ENCODE data around the gene B4GALT5. TPM values are rescaled to one million over a fixed set of nuclear protein-coding genes. Genes with fewer than 3 reads are reported as not detected.

The B4GALT5 gene
- total and polyA plus RNA-seq, 5 donors from 2014 or later = 0.45 to 13.6 (median 1.1) TPM

DNA sequence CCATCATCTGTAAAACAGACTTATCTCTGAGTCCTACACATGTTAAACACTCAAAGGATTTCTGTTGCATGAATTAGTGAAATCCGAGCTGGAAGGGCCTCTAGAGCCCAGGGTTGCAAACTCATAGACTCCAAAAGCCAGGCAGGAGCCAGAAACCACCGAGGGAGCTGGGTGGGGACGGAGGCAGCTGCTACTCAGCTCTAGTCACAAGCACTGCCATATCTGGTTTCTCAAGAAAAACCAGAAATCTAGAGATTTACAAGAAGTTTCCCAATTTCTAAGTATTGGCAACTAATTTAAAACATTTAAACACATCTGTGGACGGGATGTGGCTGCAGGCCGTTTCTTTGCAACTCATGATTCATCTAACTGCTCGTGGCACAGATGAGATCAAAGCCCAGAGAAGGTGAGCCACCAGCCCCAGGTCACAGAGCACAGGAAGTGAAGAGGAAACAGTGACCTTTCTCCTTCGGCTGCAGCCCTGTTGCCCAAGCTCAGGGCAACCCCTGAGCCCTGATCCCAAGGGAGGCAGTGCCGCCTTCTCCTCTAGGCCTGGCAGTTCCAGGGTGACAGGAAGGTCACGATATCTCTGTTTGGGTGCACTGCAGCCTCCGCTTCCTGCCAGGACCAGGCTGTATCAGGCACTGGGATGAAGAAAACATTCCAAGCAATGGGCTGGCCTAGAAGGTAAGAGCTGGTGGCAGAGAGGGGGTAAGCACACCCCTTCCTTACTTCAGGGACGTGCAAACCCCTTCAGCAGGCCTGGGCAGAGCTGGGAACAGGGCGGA, 119.3 kb downstream of the B4GALT5 start:
- Histone ChIP-seq H3K4me1 (ENCODE audit: control insufficient read depth, insufficient read depth, low read length, poor library complexity, severe bottlenecking) (peaks cover 42% of the 10 kb centered on the region), H3K9me3 (ENCODE audit: control insufficient read depth in 2 of 2, low read length in 2 of 2) (no peaks in the 10 kb centered on the region), H3K27ac (ENCODE audit: insufficient read depth, low read length, poor library complexity, severe bottlenecking) (peak overlapping the region; percentile 52), H3K36me3 (ENCODE audit: control insufficient read depth, insufficient read depth, low read length) (no peaks in the 10 kb centered on the region), H3K4me3 (ENCODE audit: low read depth, low read length) (peak overlapping the region; percentile 37), H3K27me3 (ENCODE audit: control insufficient read depth, insufficient read depth, low read length) (no peaks in the 10 kb centered on the region)
- peak overlapping the region; percentile 13 to 75 (median 58) for H3K4me3 Mint-ChIP-seq
- H3K27me3 Mint-ChIP-seq = no peaks in the 10 kb centered on the region
- peaks cover 0 to 2% (median 0%) of the 10 kb centered on the region in 7 donors for H3K9me3 Mint-ChIP-seq
- H3K4me1 Mint-ChIP-seq = peaks cover 18 to 68% (median 41%) of the 10 kb centered on the region in 4 donors
- peak overlapping the region; percentile 85 to 99 (median 93) for H3K27ac Mint-ChIP-seq
- H3K36me3 Mint-ChIP-seq = no peaks in the 10 kb centered on the region
- DNase-seq (peak in 1 of 3 donors; percentile 97), ATAC-seq (ENCODE audit: low read depth in 2 of 2) (peak; percentile 91)

DNA sequence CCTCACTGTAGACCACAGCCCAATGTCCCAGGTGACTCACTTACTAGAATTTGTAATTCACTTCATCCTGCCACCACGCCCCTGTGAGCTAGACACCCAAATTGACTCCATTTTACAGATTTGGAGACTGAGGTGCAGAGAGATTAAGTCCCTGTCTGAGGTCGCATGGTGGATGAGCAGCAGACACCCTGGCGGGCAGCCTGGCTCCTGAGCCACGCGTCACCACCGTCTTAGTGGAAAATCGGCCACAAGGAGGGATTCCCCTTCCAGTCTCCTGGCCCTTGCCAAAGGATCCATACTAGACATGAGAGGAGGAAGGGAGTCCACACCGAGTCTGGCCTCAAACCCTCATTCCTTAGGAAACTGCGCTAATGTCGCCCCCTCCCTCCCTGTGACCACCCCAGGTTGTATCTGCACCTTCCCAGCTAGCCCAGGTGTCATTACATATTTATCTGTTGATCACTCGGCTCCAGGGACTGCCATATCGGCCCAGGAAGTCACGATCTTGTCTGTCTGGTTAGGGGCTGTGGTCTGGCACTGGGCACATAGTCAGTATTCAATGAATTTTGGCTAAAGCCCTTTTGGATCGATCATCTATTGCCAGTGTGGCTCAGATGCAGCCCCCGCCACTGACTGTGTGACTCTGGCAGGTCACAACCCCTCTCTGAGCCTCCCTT, 120.1 kb downstream of the B4GALT5 start:
- peaks cover 18 to 68% (median 41%) of the 10 kb centered on the region in 4 donors for H3K4me1 Mint-ChIP-seq
- H3K4me3 Mint-ChIP-seq = peak overlapping the region in 3 of 4 donors; percentile 54 to 75 (median 63)
- DNase-seq (peak in 1 of 3 donors; percentile 70), ATAC-seq (ENCODE audit: low read depth in 2 of 2) (no peak)
- peaks cover 0 to 2% (median 0%) of the 10 kb centered on the region in 7 donors for H3K9me3 Mint-ChIP-seq
- peak overlapping the region; percentile 37 for H3K4me3 ChIP-seq (ENCODE audit: low read depth, low read length)
- H3K9me3 ChIP-seq (ENCODE audit: control insufficient read depth in 2 of 2, low read length in 2 of 2) = no peaks in the 10 kb centered on the region
- H3K4me1 ChIP-seq (ENCODE audit: control insufficient read depth, insufficient read depth, low read length, poor library complexity, severe bottlenecking) = peaks cover 42% of the 10 kb centered on the region
- no peaks in the 10 kb centered on the region for H3K27me3 ChIP-seq (ENCODE audit: control insufficient read depth, insufficient read depth, low read length)
- peak overlapping the region; percentile 52 for H3K27ac ChIP-seq (ENCODE audit: insufficient read depth, low read length, poor library complexity, severe bottlenecking)
- H3K36me3 Mint-ChIP-seq = no peaks in the 10 kb centered on the region
- no peaks in the 10 kb centered on the region for H3K27me3 Mint-ChIP-seq
- peak overlapping the region; percentile 83 to 99 (median 85) for H3K27ac Mint-ChIP-seq
- H3K36me3 ChIP-seq (ENCODE audit: control insufficient read depth, insufficient read depth, low read length) = no peaks in the 10 kb centered on the region

GRCh38 chr20:49592120-49592519, 121.6 kb downstream of the B4GALT5 start:
- no peak overlapping the region for H3K4me3 Mint-ChIP-seq
- Histone ChIP-seq H3K27ac (ENCODE audit: insufficient read depth, low read length, poor library complexity, severe bottlenecking) (no peak overlapping the region), H3K9me3 (ENCODE audit: control insufficient read depth in 2 of 2, low read length in 2 of 2) (no peaks in the 10 kb centered on the region), H3K4me3 (ENCODE audit: low read depth, low read length) (no peak overlapping the region), H3K4me1 (ENCODE audit: control insufficient read depth, insufficient read depth, low read length, poor library complexity, severe bottlenecking) (peaks cover 42% of the 10 kb centered on the region), H3K36me3 (ENCODE audit: control insufficient read depth, insufficient read depth, low read length) (no peaks in the 10 kb centered on the region), H3K27me3 (ENCODE audit: control insufficient read depth, insufficient read depth, low read length) (no peaks in the 10 kb centered on the region)
- peaks cover 18 to 62% (median 38%) of the 10 kb centered on the region in 4 donors for H3K4me1 Mint-ChIP-seq
- ATAC-seq (ENCODE audit: low read depth in 2 of 2) (no peak), DNase-seq (no peak)
- H3K36me3 Mint-ChIP-seq = no peaks in the 10 kb centered on the region
- peak overlapping the region in 2 of 3 donors; percentile 65 to 97 for H3K27ac Mint-ChIP-seq
- no peaks in the 10 kb centered on the region for H3K27me3 Mint-ChIP-seq
- peaks cover 0 to 2% (median 0%) of the 10 kb centered on the region in 7 donors for H3K9me3 Mint-ChIP-seq

DNA sequence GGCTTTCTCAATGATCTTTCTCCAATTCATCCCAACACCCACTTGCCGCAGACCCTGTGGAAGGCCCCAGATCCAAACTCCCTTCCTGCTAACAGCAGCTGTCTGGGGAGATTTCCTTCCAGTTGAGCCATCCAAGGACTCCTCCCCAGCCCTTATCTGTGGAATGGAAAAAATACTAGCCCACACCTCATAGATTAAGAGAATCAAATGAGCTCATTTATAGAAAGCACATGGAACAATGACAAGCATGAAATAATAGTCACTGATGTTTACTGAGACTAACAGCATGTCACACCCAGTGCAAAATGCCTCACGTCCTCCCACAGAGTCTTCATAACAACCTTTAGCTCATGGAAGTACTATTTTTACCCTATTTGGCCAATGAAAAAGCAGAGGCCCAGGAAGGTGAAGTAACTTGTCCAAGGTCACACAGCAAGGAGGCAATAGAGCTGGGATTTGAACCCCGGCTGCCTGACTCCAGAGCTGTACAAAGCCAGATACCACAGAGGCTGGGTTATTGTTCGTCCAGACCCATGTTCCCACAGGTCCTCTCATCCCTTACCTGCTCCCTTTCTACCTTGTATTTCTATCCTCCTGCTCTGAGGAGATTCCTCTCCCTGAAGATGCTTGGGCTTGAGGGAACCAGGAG, 122.3 kb downstream of the B4GALT5 start:
- no peaks in the 10 kb centered on the region for H3K9me3 ChIP-seq (ENCODE audit: control insufficient read depth in 2 of 2, low read length in 2 of 2)
- H3K4me1 ChIP-seq (ENCODE audit: control insufficient read depth, insufficient read depth, low read length, poor library complexity, severe bottlenecking) = peaks cover 42% of the 10 kb centered on the region
- H3K36me3 ChIP-seq (ENCODE audit: control insufficient read depth, insufficient read depth, low read length) = no peaks in the 10 kb centered on the region
- no peak overlapping the region for H3K4me3 ChIP-seq (ENCODE audit: low read depth, low read length)
- peaks cover 16 to 59% (median 35%) of the 10 kb centered on the region in 4 donors for H3K4me1 Mint-ChIP-seq
- H3K9me3 Mint-ChIP-seq = peaks cover 0 to 2% (median 0%) of the 10 kb centered on the region in 7 donors
- peak overlapping the region; percentile 45 to 83 (median 45) for H3K27ac Mint-ChIP-seq
- ATAC-seq (ENCODE audit: low read depth in 2 of 2) (no peak), DNase-seq (peak in 1 of 3 donors; percentile 81)
- H3K27ac ChIP-seq (ENCODE audit: insufficient read depth, low read length, poor library complexity, severe bottlenecking) = no peak overlapping the region
- H3K36me3 Mint-ChIP-seq = no peaks in the 10 kb centered on the region
- no peak overlapping the region for H3K4me3 Mint-ChIP-seq
- H3K27me3 ChIP-seq (ENCODE audit: control insufficient read depth, insufficient read depth, low read length) = no peaks in the 10 kb centered on the region
- no peaks in the 10 kb centered on the region for H3K27me3 Mint-ChIP-seq

GRCh38 chr20:49590163-49591017, 123.3 kb downstream of the B4GALT5 start:
- no peaks in the 10 kb centered on the region for H3K36me3 ChIP-seq (ENCODE audit: control insufficient read depth, insufficient read depth, low read length)
- Mint-ChIP-seq H3K4me3 (no peak overlapping the region), H3K27ac (peak overlapping the region in 2 of 3 donors; percentile 42 to 76), H3K4me1 (peaks cover 13 to 50% (median 28%) of the 10 kb centered on the region in 4 donors), H3K9me3 (peaks cover 0 to 2% (median 0%) of the 10 kb centered on the region in 7 donors), H3K36me3 (no peaks in the 10 kb centered on the region), H3K27me3 (peaks cover 2% of the 10 kb centered on the region)
- peaks cover 32% of the 10 kb centered on the region for H3K4me1 ChIP-seq (ENCODE audit: control insufficient read depth, insufficient read depth, low read length, poor library complexity, severe bottlenecking)
- no peaks in the 10 kb centered on the region for H3K27me3 ChIP-seq (ENCODE audit: control insufficient read depth, insufficient read depth, low read length)
- peak in 1 of 3 donors; percentile 50 for DNase-seq
- H3K27ac ChIP-seq (ENCODE audit: insufficient read depth, low read length, poor library complexity, severe bottlenecking) = no peak overlapping the region
- no peak overlapping the region for H3K4me3 ChIP-seq (ENCODE audit: low read depth, low read length)
- ATAC-seq (ENCODE audit: low read depth in 2 of 2) = no peak
- H3K9me3 ChIP-seq (ENCODE audit: control insufficient read depth in 2 of 2, low read length in 2 of 2) = no peaks in the 10 kb centered on the region

DNA sequence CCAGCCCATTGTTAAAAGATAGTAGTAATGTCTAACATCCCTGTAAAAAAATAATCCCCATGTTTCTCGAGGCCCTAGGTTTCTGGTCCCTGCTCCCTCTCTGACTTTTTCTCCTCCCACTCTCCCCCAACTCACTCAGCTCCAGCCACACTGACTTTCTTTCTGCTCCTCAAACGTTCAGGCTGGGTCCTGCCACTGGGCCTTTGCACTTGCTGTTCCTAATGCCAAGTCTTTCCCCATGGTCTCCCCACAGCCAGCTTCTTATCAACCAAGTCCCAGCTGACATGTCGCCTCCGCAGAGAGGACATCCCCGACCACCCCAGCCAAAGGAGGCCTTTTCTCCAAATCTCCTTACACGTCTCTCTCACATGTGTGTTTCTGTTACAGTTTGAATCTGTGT, 123.9 kb downstream of the B4GALT5 start:
- Mint-ChIP-seq H3K27ac (peak overlapping the region in 2 of 3 donors; percentile 27 to 42), H3K27me3 (peaks cover 5% of the 10 kb centered on the region), H3K9me3 (peaks cover 0 to 2% (median 0%) of the 10 kb centered on the region in 7 donors), H3K36me3 (no peaks in the 10 kb centered on the region), H3K4me3 (no peak overlapping the region), H3K4me1 (peaks cover 13 to 44% (median 22%) of the 10 kb centered on the region in 4 donors)
- Histone ChIP-seq H3K9me3 (ENCODE audit: control insufficient read depth in 2 of 2, low read length in 2 of 2) (no peaks in the 10 kb centered on the region), H3K4me3 (ENCODE audit: low read depth, low read length) (no peak overlapping the region), H3K27me3 (ENCODE audit: control insufficient read depth, insufficient read depth, low read length) (no peaks in the 10 kb centered on the region), H3K36me3 (ENCODE audit: control insufficient read depth, insufficient read depth, low read length) (no peaks in the 10 kb centered on the region), H3K27ac (ENCODE audit: insufficient read depth, low read length, poor library complexity, severe bottlenecking) (no peak overlapping the region), H3K4me1 (ENCODE audit: control insufficient read depth, insufficient read depth, low read length, poor library complexity, severe bottlenecking) (peaks cover 26% of the 10 kb centered on the region)
- no peak for DNase-seq
- ATAC-seq (ENCODE audit: low read depth in 2 of 2) = no peak

DNA sequence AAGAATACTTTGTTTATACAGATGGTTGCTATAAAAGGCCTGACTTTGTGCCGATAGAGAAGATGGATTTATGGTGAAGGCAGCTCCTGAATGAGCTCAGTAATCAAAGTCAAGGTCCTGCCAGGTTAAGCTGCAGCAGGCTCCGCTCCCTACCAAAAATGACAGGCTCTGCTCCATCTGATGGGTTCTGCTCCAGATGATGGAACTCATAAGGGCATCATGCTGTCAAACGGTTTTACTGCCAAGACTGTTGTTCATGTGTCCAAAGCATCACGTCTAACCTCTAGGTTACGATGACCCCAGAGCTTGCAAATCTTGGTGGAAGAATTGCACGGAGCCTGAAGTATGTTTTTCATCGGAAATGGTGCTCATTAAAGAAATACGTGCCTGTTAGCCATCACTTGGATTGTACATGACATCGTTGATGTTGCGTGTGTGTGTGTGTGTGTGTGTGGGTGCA, 126.5 kb downstream of the B4GALT5 start:
- H3K4me3 Mint-ChIP-seq = no peak overlapping the region
- no peak for DNase-seq
- Histone ChIP-seq H3K4me1 (ENCODE audit: control insufficient read depth, insufficient read depth, low read length, poor library complexity, severe bottlenecking) (peaks cover 6% of the 10 kb centered on the region), H3K27ac (ENCODE audit: insufficient read depth, low read length, poor library complexity, severe bottlenecking) (no peak overlapping the region), H3K9me3 (ENCODE audit: control insufficient read depth in 2 of 2, low read length in 2 of 2) (no peaks in the 10 kb centered on the region), H3K4me3 (ENCODE audit: low read depth, low read length) (no peak overlapping the region), H3K27me3 (ENCODE audit: control insufficient read depth, insufficient read depth, low read length) (no peaks in the 10 kb centered on the region), H3K36me3 (ENCODE audit: control insufficient read depth, insufficient read depth, low read length) (no peaks in the 10 kb centered on the region)
- H3K9me3 Mint-ChIP-seq = peaks cover 0 to 5% (median 2%) of the 10 kb centered on the region in 7 donors
- H3K27ac Mint-ChIP-seq = no peak overlapping the region
- no peaks in the 10 kb centered on the region for H3K36me3 Mint-ChIP-seq
- ATAC-seq (ENCODE audit: low read depth in 2 of 2) = no peak
- peaks cover 6 to 18% (median 9%) of the 10 kb centered on the region in 4 donors for H3K4me1 Mint-ChIP-seq
- H3K27me3 Mint-ChIP-seq = peaks cover 5% of the 10 kb centered on the region

Data from CD4-positive, CD25-positive, alpha-beta regulatory T cell (primary cell).